HG02970 (cell line): Measurements from ENCODE around the gene CDYL2.
A peak's percentile ranks its signal among the peaks of the same experiment; 100 is the strongest.

Source experiments
- ATAC-seq: cut with Tn5 transposase; IDR thresholded peaks from one replicate; pipeline ENCODE4 v1.9.1; 2021; ENCODE audit warnings: mild to moderate bottlenecking, moderate library complexity, moderate number of reproducible peaks; ENCODE audit not compliant: unreplicated experiment, low FRiP score

Gene CDYL2

GRCh38 chr16:80607204-80607603, 197.2 kb downstream of the CDYL2 start:
- ATAC-seq, result no peak

GRCh38 chr16:80606221-80606766, 198.1 kb downstream of the CDYL2 start:
- no peak for ATAC-seq

GRCh38 chr16:80604600-80605355, 199.6 kb downstream of the CDYL2 start:
- ATAC-seq, result no peak

- ATAC-seq, result no peak
Observed at GRCh38 chr16:80602894-80603293, 201.5 kb downstream of the CDYL2 start.

GRCh38 chr16:80601182-80601581, 203.2 kb downstream of the CDYL2 start:
- no peak for ATAC-seq

- ATAC-seq, result no peak
Observed at GRCh38 chr16:80599466-80599865, 204.9 kb downstream of the CDYL2 start.

- no peak for ATAC-seq
Observed at GRCh38 chr16:80596507-80597207, 207.7 kb downstream of the CDYL2 start.

GRCh38 chr16:80594756-80595155, 209.6 kb downstream of the CDYL2 start:
- no peak for ATAC-seq

GRCh38 chr16:80592273-80592672, 212.1 kb downstream of the CDYL2 start:
- no peak for ATAC-seq

GRCh38 chr16:80591071-80591915, 213.1 kb downstream of the CDYL2 start:
- no peak for ATAC-seq

GRCh38 chr16:80587071-80587470, 217.3 kb downstream of the CDYL2 start:
- no peak for ATAC-seq

- ATAC-seq, result no peak
Observed at GRCh38 chr16:80586476-80586875, 217.9 kb downstream of the CDYL2 start.

GRCh38 chr16:80585764-80586163, 218.6 kb downstream of the CDYL2 start:
- no peak for ATAC-seq

- ATAC-seq, result no peak
Observed at GRCh38 chr16:80583466-80583865, 220.9 kb downstream of the CDYL2 start.

GRCh38 chr16:80580109-80580832, 224.1 kb downstream of the CDYL2 start:
- peak; percentile 88 for ATAC-seq

- no peak for ATAC-seq
Observed at GRCh38 chr16:80577485-80578280, 226.7 kb downstream of the CDYL2 start.

- no peak for ATAC-seq
Observed at GRCh38 chr16:80576343-80576912, 228.0 kb downstream of the CDYL2 start.

GRCh38 chr16:80573700-80574120, 230.7 kb downstream of the CDYL2 start:
- ATAC-seq, result no peak

GRCh38 chr16:80570106-80570478, 234.3 kb downstream of the CDYL2 start:
- ATAC-seq, result no peak
